GM18520 (cell line): ENCODE results near the gene GZF1.
A peak's percentile ranks its signal among the peaks of the same experiment; 100 is the strongest.
"Not testable (repeated sequence)": the region's sequence is repeated elsewhere in the genome, so short reads cannot be mapped to it uniquely, and the experiment has no call there.

Experiments used
- ATAC-seq: cut with Tn5 transposase; IDR thresholded peaks from one replicate; pipeline ENCODE4 v1.9.1; 2021; ENCODE audit not compliant: unreplicated experiment

The GZF1 gene

GRCh38 chr20:23344336-23344735 is 17.6 kb upstream of the GZF1 start:
- no peak for ATAC-seq

- no peak for ATAC-seq
Observed at GRCh38 chr20:23346002-23346401, 16.0 kb upstream of the GZF1 start.

- ATAC-seq, result no peak
Observed at GRCh38 chr20:23347791-23348190, 14.2 kb upstream of the GZF1 start.

- ATAC-seq, result not testable (repeated sequence)
Observed at GRCh38 chr20:23348510-23348909, 13.5 kb upstream of the GZF1 start.

- peak; percentile 12 for ATAC-seq
Observed at GRCh38 chr20:23349338-23350195, 12.4 kb upstream of the GZF1 start.

- ATAC-seq, result peak; percentile 88
Observed at GRCh38 chr20:23350196-23350903, 11.6 kb upstream of the GZF1 start, which contains the start of gene NXT1. TSS of gene NXT1 (plus strand) at chr20:23350791. CDS start at chr20:23354042, 3,251 bp downstream.

GRCh38 chr20:23350904-23351838 is 10.8 kb upstream of the GZF1 start:
- ATAC-seq, result peak; percentile 5

GRCh38 chr20:23356203-23356602 is 5.8 kb upstream of the GZF1 start:
- ATAC-seq, result no peak

- peak; percentile 67 for ATAC-seq
Observed at GRCh38 chr20:23357767-23358562, 4.0 kb upstream of the GZF1 start.

- no peak for ATAC-seq
Observed at GRCh38 chr20:23358563-23358906, 3.4 kb upstream of the GZF1 start.

- no peak for ATAC-seq
Observed at GRCh38 chr20:23358923-23359593, 2.9 kb upstream of the GZF1 start.

GRCh38 chr20:23360531-23360930 is 1.5 kb upstream of the GZF1 start:
- no peak for ATAC-seq

- no peak for ATAC-seq
Observed at GRCh38 chr20:23361119-23361475, 885 bp upstream of the GZF1 start.

- no peak for ATAC-seq
Observed at GRCh38 chr20:23362392-23363256, 642 bp downstream of the GZF1 start.

GRCh38 chr20:23363257-23363649 is 1.3 kb downstream of the GZF1 start:
- ATAC-seq, result no peak

- ATAC-seq, result no peak
Observed at GRCh38 chr20:23365390-23366165, 3.6 kb downstream of the GZF1 start.

GRCh38 chr20:23366384-23366783 is 4.4 kb downstream of the GZF1 start:
- ATAC-seq, result no peak

- ATAC-seq, result no peak
Observed at GRCh38 chr20:23367770-23368169, 5.8 kb downstream of the GZF1 start.
